Activated CD4-positive, alpha-beta T cell treated with anti-CD3 and anti-CD28 coated beads, Interleukin-2, amount 10 ng/mL, durations not matched to agents 24 days and 14 days (primary cell): ENCODE data around the gene CAPS. TPM values are rescaled to one million over a fixed set of nuclear protein-coding genes. Genes with fewer than 3 reads are reported as not detected.

Experiments used
- DNase-seq: peaks from one replicate; pipeline ENCODE4 v3.0.0; 2022
- H3K27ac Mint-ChIP-seq: one replicate; pipeline ENCODE4 v1.8.0; 2022; ENCODE audit warnings: mild to moderate bottlenecking, mixed read lengths
- H3K27me3 Mint-ChIP-seq: one replicate; pipeline ENCODE4 v1.8.0; 2022; ENCODE audit warnings: mixed read lengths
- H3K36me3 Mint-ChIP-seq: one replicate; pipeline ENCODE4 v1.8.0; 2022; ENCODE audit warnings: low read depth, mild to moderate bottlenecking, mixed read lengths
- H3K4me1 Mint-ChIP-seq: one replicate; pipeline ENCODE4 v1.8.0; 2021; ENCODE audit warnings: mixed read lengths
- H3K4me3 Mint-ChIP-seq: one replicate; pipeline ENCODE4 v1.8.0; 2022; ENCODE audit warnings: mild to moderate bottlenecking, moderate library complexity, mixed read lengths
- H3K9me3 Mint-ChIP-seq: one replicate; pipeline ENCODE4 v1.8.0; 2021; ENCODE audit warnings: mixed read lengths
- intact Hi-C: fragments of 100-400 bp; cut with micrococcal nuclease; formaldehyde crosslinking; loops from one replicate; pipeline ENCODE4 v1.15.1; 2023
- total RNA-seq: library from RNA; stranded (reverse); gene quantifications from 2 replicates; pipeline ENCODE4 v1.2.3, GENCODE V29; 2022

CAPS gene
- total RNA-seq, 1 donor from 2014 or later: 4.1 TPM

DNA sequence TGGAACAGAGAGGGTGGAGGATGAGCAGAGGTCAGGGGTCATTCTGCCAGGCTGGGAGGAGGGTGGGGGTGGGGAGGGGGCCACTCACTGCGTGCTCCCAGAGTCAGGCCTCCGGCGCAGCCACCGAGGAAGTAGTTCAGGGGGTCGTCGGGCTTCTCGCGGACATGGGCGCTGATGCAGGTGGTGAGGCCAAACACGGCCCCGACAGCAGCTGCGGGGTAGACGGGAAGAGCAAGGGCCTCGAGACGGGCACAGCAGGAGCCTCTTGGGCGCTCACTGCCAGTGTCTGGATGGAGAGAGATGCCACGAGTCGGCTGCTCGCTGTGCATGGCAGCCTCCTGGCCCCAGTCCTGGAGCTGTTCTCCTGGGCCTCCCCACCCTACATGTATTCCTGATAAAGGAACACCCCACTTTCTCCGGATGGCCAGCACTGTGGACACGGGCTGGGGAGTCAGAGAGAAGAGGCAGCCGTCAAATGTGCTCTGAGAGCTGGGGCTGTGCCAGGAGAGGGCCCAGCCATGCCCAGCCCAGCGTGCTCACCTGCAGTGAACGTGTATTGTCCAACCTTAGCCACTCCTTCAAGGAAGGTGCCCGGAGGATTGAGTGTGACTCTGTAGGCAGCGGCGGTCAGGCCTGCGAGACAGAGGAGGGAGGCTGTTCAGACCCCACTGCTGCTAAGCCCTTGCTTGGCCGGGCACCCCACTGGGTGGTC is 17.5 kb upstream of the CAPS start:
- H3K27ac Mint-ChIP-seq: no peak overlapping the region
- H3K4me1 Mint-ChIP-seq: peaks cover 8% of the 10 kb centered on the region
- no peaks in the 10 kb centered on the region for H3K27me3 Mint-ChIP-seq
- intact Hi-C loops: no loop called here
- no peak for DNase-seq
- peaks cover 10% of the 10 kb centered on the region for H3K36me3 Mint-ChIP-seq
- H3K9me3 Mint-ChIP-seq: no peaks in the 10 kb centered on the region
- H3K4me3 Mint-ChIP-seq: no peak overlapping the region

DNA sequence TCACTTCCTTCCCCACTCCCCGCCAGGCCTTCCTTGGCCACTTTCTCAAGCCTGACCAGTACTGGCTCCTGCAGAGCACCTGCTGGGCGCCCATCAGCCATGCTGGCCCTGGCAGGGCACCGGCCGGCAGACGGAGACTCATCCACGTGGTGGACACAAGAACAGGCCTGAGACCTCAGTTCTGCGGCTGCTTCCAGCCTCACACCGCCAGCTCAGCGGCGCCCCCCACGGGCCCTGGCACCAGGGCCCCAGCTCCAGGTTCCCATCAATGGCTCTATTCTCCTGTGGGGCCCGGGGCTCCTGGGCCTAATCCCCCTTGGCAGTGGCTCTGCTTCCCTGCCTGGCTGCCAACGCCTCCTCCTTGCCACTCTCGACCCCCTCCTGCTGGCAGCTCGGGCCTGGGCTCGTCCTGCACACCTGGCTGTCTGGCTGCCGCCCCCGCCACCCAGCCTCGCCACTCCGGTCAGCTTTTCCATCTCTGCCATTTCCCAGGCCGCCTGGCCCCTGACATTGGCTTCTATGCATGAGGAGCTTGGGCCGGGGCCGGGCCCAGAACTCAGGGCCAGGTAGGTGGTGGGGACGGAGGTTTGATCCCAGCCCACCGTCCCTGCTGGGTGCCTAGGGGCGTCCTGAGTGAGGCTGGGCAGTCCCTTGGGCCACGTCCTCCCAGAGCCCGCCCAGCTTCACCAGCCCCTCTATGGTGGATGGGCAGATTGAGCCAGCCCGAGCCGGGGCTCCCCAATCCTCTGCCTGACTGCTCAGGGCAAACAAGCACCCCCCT is 16.7 kb upstream of the CAPS start:
- Mint-ChIP-seq H3K4me3 (no peak overlapping the region), H3K36me3 (peaks cover 10% of the 10 kb centered on the region), H3K27ac (no peak overlapping the region), H3K4me1 (peaks cover 8% of the 10 kb centered on the region), H3K27me3 (no peaks in the 10 kb centered on the region), H3K9me3 (no peaks in the 10 kb centered on the region)
- DNase-seq: no peak
- intact Hi-C loops: no loop called here

DNA sequence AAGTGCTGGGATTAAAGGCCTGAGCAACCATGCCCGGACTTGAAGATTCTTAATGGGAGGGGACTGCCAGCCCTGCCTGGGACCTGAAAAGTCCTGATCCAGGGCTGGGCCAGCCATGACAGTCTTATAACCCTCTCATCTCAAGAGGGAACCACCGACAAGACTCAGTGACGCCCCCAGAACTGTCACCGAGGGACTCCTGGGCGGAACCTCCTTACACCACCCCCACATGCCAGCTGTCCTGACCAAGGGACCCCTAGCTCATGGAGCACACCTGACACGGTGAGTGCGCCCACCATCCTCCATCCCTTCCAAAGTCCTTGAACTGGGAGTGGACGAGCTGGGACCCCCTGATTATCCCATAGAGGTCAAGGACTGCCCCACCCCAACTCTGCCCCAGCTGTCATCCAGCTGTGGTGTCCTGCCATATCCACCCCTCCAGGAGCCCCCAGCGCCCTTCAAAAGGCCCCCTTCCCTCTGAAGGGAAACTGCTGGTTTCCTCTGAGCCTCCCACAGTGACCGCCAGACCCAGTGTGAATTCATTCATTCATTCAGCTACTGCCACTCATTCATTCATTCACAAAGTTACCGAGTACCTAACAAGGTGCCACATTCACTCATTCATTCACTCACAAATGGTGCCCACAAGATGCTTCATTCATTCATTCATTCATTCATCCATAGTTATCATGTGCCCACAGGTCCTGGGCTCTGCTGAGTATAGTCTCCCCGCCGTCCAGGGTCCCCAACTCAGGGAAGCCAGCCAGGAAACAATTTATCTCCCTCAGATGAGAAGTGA is 14.1 kb upstream of the CAPS start:
- H3K4me1 Mint-ChIP-seq: peaks cover 11% of the 10 kb centered on the region
- H3K4me3 Mint-ChIP-seq: no peak overlapping the region
- H3K27ac Mint-ChIP-seq: no peak overlapping the region
- H3K36me3 Mint-ChIP-seq: peaks cover 15% of the 10 kb centered on the region
- H3K27me3 Mint-ChIP-seq: no peaks in the 10 kb centered on the region
- no peak for DNase-seq
- intact Hi-C loops: loop anchor here (5.0 to 10.0 kb wide), 3 partner anchors 52 to 175 kb away; partner anchors contain the start of genes CATSPERD and LONP1
- H3K9me3 Mint-ChIP-seq: no peaks in the 10 kb centered on the region

DNA sequence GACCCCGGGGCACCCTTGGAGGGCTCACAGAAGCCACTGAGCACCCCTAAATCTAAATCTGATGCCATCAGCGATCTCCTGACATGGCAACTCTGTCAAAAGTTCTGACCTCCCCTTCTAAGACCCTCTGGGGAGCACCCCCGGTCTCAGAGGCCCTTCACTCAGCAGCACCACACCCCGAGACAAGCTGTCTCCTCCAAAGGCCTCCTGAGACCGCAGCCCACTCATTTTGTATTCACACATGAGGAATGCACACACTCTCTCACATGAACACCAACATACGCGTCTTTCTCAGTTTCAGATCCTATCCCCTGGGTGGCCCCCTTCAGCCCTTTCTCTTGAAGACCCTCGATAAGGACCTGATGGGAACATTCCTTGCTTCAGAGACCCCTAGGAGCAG is 13.1 kb upstream of the CAPS start:
- Mint-ChIP-seq H3K36me3 (peaks cover 13% of the 10 kb centered on the region), H3K4me3 (no peak overlapping the region), H3K27me3 (no peaks in the 10 kb centered on the region), H3K4me1 (peaks cover 13% of the 10 kb centered on the region), H3K27ac (peak overlapping the region; percentile 32), H3K9me3 (no peaks in the 10 kb centered on the region)
- intact Hi-C loops: loop anchor here (5.0 to 10.0 kb wide), 3 partner anchors 51 to 176 kb away; partner anchors contain the start of genes CATSPERD and LONP1
- DNase-seq: no peak

DNA sequence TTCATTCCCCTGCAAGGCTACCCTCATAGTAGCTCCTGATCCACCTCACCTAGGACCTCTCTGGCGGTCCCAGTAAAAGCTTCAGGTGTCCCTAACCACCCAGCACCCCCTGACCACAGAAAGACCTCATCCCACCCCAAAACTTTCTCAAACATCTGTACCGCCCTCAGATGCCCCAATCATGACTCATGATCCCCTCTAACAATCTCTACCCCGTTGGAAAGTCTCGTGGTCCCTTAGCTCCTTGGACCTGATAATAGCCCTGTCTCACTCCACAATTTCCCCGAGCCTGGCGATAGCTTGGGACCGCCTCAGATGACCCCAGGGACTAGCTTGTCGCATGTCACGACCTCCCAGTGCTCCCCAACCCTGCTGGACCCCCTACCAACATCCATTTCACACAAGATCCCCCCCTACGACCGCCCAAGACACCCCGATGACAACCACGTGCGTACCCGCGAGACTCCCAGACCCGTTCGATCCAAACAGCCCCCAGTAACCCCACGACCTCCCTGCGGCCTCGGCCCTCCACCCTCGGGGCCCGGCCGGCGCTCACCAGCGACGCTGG is 10.9 kb upstream of the CAPS start:
- DNase-seq: no peak
- intact Hi-C loops: loop anchor here (5.0 to 10.0 kb wide), 3 partner anchors 49 to 178 kb away; partner anchors contain the start of genes CATSPERD and LONP1
- Mint-ChIP-seq H3K9me3 (no peaks in the 10 kb centered on the region), H3K27ac (peak overlapping the region; percentile 99), H3K4me3 (peak overlapping the region; percentile 91), H3K4me1 (peaks cover 29% of the 10 kb centered on the region), H3K36me3 (peaks cover 17% of the 10 kb centered on the region), H3K27me3 (no peaks in the 10 kb centered on the region)

DNA sequence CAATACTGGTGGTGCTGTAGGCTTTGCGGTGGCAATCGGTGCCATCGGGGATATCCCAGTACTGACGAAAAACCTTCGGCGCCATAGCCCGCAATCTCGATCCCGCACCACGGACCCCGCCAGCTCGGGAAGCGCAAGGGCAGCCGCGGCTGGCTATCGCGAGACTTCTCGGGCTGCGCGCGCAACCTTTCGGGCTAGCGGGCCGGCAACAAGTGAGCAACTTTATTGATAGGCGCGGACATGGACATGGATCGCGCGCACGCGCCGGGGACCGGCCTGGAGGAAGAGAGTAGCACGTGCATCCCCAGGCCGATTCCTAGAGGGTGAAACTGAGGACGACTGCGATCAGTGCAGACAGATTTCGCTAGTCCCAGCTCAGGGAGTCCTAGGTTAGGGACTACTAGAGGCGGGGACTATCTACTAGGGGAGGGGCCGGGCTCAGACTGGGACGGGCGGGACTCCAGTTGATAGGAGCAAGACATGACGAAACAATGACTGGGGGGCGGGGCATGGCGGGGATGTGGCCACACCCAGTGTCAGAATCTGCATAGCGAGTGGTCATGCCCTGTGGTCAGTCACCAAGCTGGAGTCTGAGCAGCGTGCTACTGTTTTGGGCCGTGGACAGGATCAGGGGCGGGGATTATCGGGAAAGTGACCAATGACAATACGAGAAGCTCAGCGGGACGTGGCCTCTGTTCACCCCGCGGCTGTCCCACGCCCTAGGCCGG is 10.3 kb upstream of the CAPS start, which contains the start of gene NDUFA11:
TSS of gene NDUFA11 (minus strand) at position 167 of the 728 bp plus-strand sequence. CDS start at position 85, 82 bp downstream.
- Mint-ChIP-seq H3K9me3 (no peaks in the 10 kb centered on the region), H3K4me3 (peak within 1 kb of the TSS; percentile 91), H3K27me3 (no peaks in the 10 kb centered on the region), H3K36me3 (peaks cover 17% of the 10 kb centered on the region), H3K27ac (peak within 1 kb of the TSS; percentile 99), H3K4me1 (peaks cover 29% of the 10 kb centered on the region)
- DNase-seq: peak; percentile 99
- intact Hi-C loops: loop anchor here (1.0 to 10.0 kb wide), 7 partner anchors 49 to 281 kb away; partner anchors contain the start of genes CATSPERD, LONP1, RANBP3 and RPL36

DNA sequence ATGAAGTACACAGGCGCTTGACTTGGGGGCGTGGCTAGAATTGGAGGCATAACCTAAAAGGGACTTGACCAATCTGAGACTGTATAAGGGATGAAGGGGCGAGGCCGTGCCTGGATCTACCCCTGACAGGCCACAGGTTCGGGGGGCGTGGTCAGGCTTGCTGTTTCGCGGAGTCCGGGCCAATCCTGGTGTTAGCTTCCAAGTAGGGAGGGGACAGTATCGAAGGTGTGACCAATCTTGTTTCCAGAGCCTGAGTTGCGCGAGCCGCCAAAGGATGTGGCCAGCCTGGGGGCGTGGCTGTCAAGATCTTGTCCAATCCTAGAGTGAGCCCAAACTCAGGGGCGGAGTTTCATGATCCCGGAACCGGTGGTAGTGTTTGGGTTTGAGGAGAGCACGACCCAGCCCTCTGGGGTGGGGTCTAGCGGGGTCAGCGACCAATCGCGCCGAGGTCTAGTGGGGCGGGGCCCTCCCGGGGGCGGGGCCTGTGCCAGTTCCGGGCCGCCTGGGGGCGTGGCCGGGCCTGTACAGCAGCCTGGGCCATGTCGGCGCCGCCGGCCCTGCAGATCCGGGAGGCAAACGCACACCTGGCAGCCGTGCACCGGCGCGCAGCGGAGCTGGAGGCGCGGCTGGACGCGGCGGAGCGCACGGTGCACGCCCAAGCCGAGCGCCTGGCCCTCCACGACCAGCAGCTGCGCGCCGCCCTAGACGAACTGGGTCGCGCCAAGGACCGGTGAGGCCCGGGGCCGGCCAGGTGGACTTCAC is 9.5 kb upstream of the CAPS start, which contains the start of gene VMAC:
TSS of gene VMAC (plus strand) at position 521 of the 762 bp plus-strand sequence. CDS start at position 540, 19 bp downstream.
- Mint-ChIP-seq H3K4me3 (peak within 1 kb of the TSS; percentile 91), H3K27ac (peak within 1 kb of the TSS; percentile 99), H3K36me3 (peaks cover 17% of the 10 kb centered on the region), H3K4me1 (peaks cover 29% of the 10 kb centered on the region), H3K27me3 (no peaks in the 10 kb centered on the region), H3K9me3 (no peaks in the 10 kb centered on the region)
- DNase-seq: peak; percentile 100
- intact Hi-C loops: loop anchor here (1.0 to 10.0 kb wide), 7 partner anchors 48 to 282 kb away; partner anchors contain the start of genes CATSPERD, LONP1, RANBP3 and RPL36

DNA sequence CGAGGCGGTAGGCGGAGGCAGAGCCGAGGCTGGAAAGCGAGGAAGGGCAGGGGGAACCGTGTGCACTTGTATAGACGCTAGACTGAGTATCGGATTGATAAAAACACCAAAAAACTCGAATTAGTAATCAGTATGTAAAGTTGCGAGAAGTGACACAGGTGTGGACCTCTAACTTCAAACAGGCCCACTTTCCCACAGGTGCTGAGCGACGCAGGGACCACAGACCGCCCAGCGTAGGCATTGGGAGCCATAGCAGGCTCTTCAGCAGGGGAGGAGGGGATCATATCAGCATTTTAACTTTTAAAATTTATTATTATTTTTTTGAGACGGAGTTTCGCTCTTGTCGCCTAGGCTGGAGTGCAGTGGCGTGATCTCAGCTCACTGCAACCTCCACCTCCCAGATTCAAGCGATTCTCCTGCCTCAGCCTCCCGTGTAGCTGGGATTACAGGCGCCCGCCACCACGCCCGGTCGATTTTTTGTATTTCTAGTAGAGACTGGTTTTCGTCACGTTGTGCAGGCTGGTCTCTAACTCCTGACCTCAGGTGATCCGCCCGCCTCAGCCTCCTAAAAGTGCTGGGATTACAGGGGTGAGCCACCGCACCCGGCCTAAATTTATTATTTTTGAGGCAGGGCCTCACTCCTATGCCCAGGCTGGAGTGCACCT is 8.8 kb upstream of the CAPS start:
- Mint-ChIP-seq H3K27ac (peak overlapping the region; percentile 72), H3K27me3 (no peaks in the 10 kb centered on the region), H3K4me1 (peaks cover 26% of the 10 kb centered on the region), H3K4me3 (peak overlapping the region; percentile 91), H3K9me3 (no peaks in the 10 kb centered on the region), H3K36me3 (peaks cover 14% of the 10 kb centered on the region)
- no peak for DNase-seq
- intact Hi-C loops: loop anchor here (2.0 to 10.0 kb wide), 2 partner anchors 180 to 282 kb away; partner anchors contain the start of genes CATSPERD, LONP1, SAFB and SAFB2

DNA sequence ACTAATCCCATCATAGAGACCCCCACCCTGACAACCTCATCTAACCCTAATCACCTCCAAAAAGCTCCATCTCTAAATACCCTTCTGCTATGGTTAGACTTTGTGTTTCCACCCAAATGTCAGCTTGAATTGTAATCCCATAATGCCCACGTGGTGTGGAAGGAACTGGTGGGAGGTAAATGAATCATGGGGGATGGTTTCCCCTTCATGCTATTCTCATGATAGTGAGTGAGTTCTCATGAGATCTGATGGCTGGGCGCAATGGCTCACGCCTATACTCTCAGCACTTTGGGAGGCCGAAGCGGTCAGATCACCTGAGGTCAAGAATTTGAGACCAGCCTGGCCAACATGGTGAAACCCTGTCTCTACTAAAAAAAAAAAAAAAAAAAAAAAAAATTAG is 6.8 kb upstream of the CAPS start:
- intact Hi-C loops: loop anchor here (10.0 kb wide), 1 partner anchor 182 kb away; the partner anchor contains the start of genes CATSPERD and LONP1
- Mint-ChIP-seq H3K9me3 (no peaks in the 10 kb centered on the region), H3K27me3 (no peaks in the 10 kb centered on the region), H3K4me1 (peaks cover 21% of the 10 kb centered on the region), H3K4me3 (peak overlapping the region; percentile 59), H3K27ac (peak overlapping the region; percentile 56), H3K36me3 (peaks cover 11% of the 10 kb centered on the region)
- DNase-seq: no peak

DNA sequence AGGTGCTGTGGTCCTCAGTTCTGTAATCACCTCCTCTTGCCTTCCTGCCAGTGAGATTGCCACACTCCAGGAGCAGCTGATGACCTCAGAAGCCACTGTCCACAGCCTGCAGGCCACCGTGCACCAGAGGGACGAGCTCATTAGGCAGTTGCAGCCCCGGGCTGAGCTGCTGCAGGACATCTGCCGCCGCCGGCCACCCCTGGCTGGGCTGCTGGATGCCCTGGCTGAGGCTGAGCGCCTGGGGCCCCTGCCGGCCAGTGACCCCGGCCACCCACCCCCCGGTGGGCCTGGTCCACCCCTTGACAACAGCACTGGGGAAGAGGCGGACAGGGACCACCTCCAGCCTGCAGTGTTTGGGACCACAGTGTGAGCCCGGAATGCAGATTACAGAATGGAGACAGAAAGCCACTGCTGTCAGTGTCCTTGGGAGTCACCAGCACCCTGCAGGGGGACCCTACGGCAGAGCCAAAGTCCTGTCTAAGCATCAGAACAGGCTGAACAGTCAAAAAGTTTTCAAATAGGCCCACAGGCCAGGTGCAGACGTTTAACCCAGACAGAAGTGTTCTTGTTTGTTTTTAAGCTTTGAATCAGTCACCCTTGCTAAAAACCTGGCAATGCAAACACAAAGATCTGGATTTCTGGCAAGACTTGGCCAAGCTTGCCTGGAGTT is 5.1 kb upstream of the CAPS start:
- no peak overlapping the region for H3K27ac Mint-ChIP-seq
- no peaks in the 10 kb centered on the region for H3K27me3 Mint-ChIP-seq
- no peak for DNase-seq
- intact Hi-C loops: loop anchor here (10.0 kb wide), 1 partner anchor 184 kb away; the partner anchor contains the start of genes CATSPERD and LONP1
- no peaks in the 10 kb centered on the region for H3K9me3 Mint-ChIP-seq
- H3K4me3 Mint-ChIP-seq: no peak overlapping the region
- H3K36me3 Mint-ChIP-seq: peaks cover 7% of the 10 kb centered on the region
- peaks cover 18% of the 10 kb centered on the region for H3K4me1 Mint-ChIP-seq

DNA sequence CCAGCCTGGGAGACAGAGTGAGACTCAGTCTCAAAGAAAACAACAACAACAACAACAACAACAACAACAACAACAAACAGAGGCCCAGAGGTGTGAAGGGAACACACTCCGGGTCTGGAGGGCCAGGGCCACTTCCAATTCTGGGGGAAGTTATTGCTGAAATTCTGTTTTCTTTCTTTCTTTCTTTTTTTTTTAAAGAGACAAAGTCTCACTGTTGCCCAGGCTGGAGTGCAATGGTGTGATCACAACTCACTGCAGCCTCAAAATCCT is 3.5 kb upstream of the CAPS start:
- no peak overlapping the region for H3K27ac Mint-ChIP-seq
- peaks cover 18% of the 10 kb centered on the region for H3K4me1 Mint-ChIP-seq
- H3K4me3 Mint-ChIP-seq: no peak overlapping the region
- DNase-seq: no peak
- no peaks in the 10 kb centered on the region for H3K9me3 Mint-ChIP-seq
- no peaks in the 10 kb centered on the region for H3K27me3 Mint-ChIP-seq
- intact Hi-C loops: no loop called here
- H3K36me3 Mint-ChIP-seq: peaks cover 7% of the 10 kb centered on the region
